Gastroesophageal sphincter (tissue), 4 donors: ENCODE results near the gene CCDC71L. TPM values are rescaled to one million over a fixed set of nuclear protein-coding genes. Genes with fewer than 3 reads are reported as not detected.
"Not testable (repeated sequence)": the region's sequence is repeated elsewhere in the genome, so short reads cannot be mapped to it uniquely, and the experiment has no call there.

Experiments used
- ATAC-seq: fragments of 150-250 bp; one replicate; pipeline ENCODE4 v1.9.1; 2016; ENCODE audit warnings: mild to moderate bottlenecking, moderate library complexity
- H3K27ac ChIP-seq, 4 donors: fragments of 200-600 bp; sonication (generic) in 3 of 4; 1 replicate in 3 of 4; 2 replicates in 1 of 4; pipeline ENCODE4 v1.5.1; 2016 to 2019
- H3K27me3 ChIP-seq: fragments of 200-600 bp; sonication (generic); one replicate; pipeline ENCODE4 v1.5.1; 2019
- H3K36me3 ChIP-seq, 2 donors: fragments of 200-600 bp; sonication (generic); one replicate each; pipeline ENCODE4 v1.5.1; 2019; ENCODE audit warnings: control low read depth in 1 of 2
- H3K4me1 ChIP-seq, 3 donors: fragments of 200-600 bp; sonication (generic); 1 replicate in 2 of 3; 2 replicates in 1 of 3; pipeline ENCODE4 v1.5.1; 2016 to 2019; ENCODE audit warnings: control low read depth in 2 of 3
- H3K4me3 ChIP-seq, 2 donors: fragments of 200-600 bp; sonication (generic); one replicate each; pipeline ENCODE4 v1.5.1; 2019; ENCODE audit warnings: mild to moderate bottlenecking in 1 of 2, moderate library complexity in 1 of 2
- H3K9me3 ChIP-seq, 3 donors: fragments of 200-600 bp; sonication (generic); one replicate each; pipeline ENCODE4 v1.5.1; 2017 to 2019; ENCODE audit warnings: control low read depth in 2 of 3
- CTCF ChIP-seq, 4 experiments: fragments of 200-600 bp in 2 of 4; fragments of 450-650 bp in 2 of 4; sonication (generic) in 1 of 4; IDR thresholded peaks; one replicate each; pipeline ENCODE4 v1.5.1; 2017 to 2019; ENCODE audit warnings: antibody characterized with exemption in 4 of 4, mild to moderate bottlenecking in 2 of 4, moderate library complexity in 2 of 4
- EP300 ChIP-seq: sonication (generic); formaldehyde crosslinking; IDR thresholded peaks from one replicate; pipeline ENCODE4 v1.6.1; 2017; ENCODE audit warnings: antibody characterized with exemption, mild to moderate bottlenecking
- POLR2A ChIP-seq, 2 donors: fragments of 450-650 bp; IDR thresholded peaks; one replicate each; pipeline ENCODE4 v1.6.1; 2017; ENCODE audit warnings: antibody characterized with exemption in 2 of 2, mild to moderate bottlenecking in 2 of 2, moderate library complexity in 1 of 2
- POLR2AphosphoS5 ChIP-seq: sonication (generic); formaldehyde crosslinking; IDR thresholded peaks from one replicate; pipeline ENCODE4 v1.6.1; 2017; ENCODE audit warnings: antibody characterized with exemption
- WGBS, 2 donors: methylation state at CpG; one replicate each; pipeline ENCODE4 v1.1.5; 2018; ENCODE audit warnings: low coverage in 1 of 2; 5-methylcytosine and 5-hydroxymethylcytosine counted together
- total RNA-seq, 4 donors: library from RNA; depleted of rRNA; stranded (reverse); fragments of >200 nt; gene quantifications; one replicate each; pipeline ENCODE4 v1.1.0, GENCODE V29; 2016

Gene CCDC71L
- 10 to 100 TPM; 24.0 to 80.1 (median 32.2) TPM for total RNA-seq

- peak; percentile 93 for ATAC-seq
- H3K4me1 ChIP-seq, result peaks cover 3 to 20% (median 13%) of the 10 kb centered on the region in 3 donors
- peak within 1 kb of the TSS; percentile 76 to 83 for H3K4me3 ChIP-seq
- peaks cover 0 to 5% (median 0%) of the 10 kb centered on the region in 3 donors for H3K9me3 ChIP-seq
- TF ChIP-seq CTCF (IDR thresholded peaks at IDR 0.05), result no peak
- peak; percentile 78 for TF ChIP-seq POLR2AphosphoS5
- TF ChIP-seq POLR2A (IDR thresholded peaks at IDR 0.05), result peak; percentile 73 to 79
- peak within 1 kb of the TSS; percentile 88 to 98 (median 95) for H3K27ac ChIP-seq
- no peaks in the 10 kb centered on the region for H3K36me3 ChIP-seq
- H3K27me3 ChIP-seq, result no peaks in the 10 kb centered on the region
- 14 to 15% methylated on average over 6 to 15 of the region's 51 CpGs for WGBS, 2 donors
These were observed at the start of gene CCDC71L for GRCh38 chr7:106660862-106661720. Gene CCDC71L, minus strand, starts transcription at chr7:106661158. Its CDS starts 262 bp downstream, at chr7:106660896.

DNA sequence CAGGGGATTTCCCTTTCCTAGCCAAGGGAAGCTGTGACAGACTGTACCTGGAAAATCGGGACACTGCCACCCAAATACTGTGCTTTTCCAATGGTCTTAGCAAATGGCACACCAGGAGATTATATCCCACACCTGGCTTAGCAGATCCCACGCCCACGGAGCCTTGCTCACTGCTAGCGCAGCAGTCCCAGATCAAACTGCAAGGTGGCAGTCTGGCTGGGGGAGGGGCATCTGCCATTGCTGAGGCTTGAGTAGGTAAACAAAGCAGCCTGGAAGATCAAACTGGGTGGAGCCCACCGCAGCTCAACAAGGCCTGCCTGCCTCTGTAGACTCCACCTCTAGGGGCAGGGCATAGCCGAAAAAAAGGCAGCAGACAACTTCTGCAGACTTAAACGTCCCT lies 48.6 kb upstream of the CCDC71L start:
- not testable (repeated sequence) for H3K27ac ChIP-seq, H3K9me3 ChIP-seq, H3K4me1 ChIP-seq, H3K36me3 ChIP-seq, H3K4me3 ChIP-seq, H3K27me3 ChIP-seq, ATAC-seq
- WGBS, 2 donors, result 60 to 100% methylated on average over 1 to 2 of the region's 7 CpGs

- no peak for ATAC-seq
- Histone ChIP-seq H3K27me3 (no peaks in the 10 kb centered on the region), H3K9me3 (peaks cover 0 to 5% (median 0%) of the 10 kb centered on the region in 3 donors), H3K4me1 (no peaks in the 10 kb centered on the region), H3K36me3 (no peaks in the 10 kb centered on the region), H3K27ac (no peak overlapping the region), H3K4me3 (no peak overlapping the region)
- TF ChIP-seq POLR2A (IDR thresholded peaks at IDR 0.05) (no peak), CTCF (IDR thresholded peaks at IDR 0.05) (no peak), EP300 (no peak), POLR2AphosphoS5 (no peak)
- 48 to 58% methylated on average over 3 of the region's 3 CpGs for WGBS, 2 donors
These were observed 43.3 kb upstream of the CCDC71L start for GRCh38 chr7:106704000-106704840.

DNA sequence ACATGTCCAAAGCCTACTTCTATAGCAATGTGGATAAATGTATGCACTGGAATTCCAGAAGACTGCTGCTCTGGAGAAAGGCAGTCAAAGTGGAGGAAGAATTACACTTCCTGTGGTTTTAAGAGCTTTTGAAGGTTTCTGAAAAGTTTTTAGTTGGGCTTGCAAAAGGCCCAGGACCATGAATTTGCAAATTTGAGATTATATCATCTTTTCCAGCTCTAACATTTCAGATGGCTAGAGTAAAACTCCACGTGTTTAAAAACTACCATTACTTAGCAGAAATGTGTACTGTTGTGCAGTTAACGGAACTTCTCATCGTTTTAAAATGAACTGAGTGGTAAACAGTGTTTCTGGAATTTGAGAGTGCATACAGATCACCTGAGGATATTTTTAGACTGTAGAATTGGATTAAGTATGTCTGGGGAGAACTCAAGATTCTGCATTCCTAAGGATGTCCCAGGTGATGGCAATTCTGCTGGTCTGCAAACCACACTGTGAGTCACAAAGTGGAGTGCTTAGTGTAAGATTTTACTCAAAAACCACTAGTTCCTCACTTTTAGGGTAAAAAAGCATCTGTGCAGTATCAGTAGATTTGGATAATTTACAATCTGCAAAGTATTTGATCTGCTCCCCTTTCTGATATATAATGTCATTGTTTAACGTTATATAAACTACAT lies 32.9 kb upstream of the CCDC71L start:
- no peak overlapping the region for H3K4me3 ChIP-seq
- no peaks in the 10 kb centered on the region for H3K4me1 ChIP-seq
- no peaks in the 10 kb centered on the region for H3K9me3 ChIP-seq
- no peaks in the 10 kb centered on the region for H3K27me3 ChIP-seq
- H3K27ac ChIP-seq, result no peak overlapping the region
- ATAC-seq, result no peak
- no peaks in the 10 kb centered on the region for H3K36me3 ChIP-seq
- WGBS, 2 donors, result 66 to 71% methylated on average over 4 of the region's 4 CpGs
- no peak for TF ChIP-seq POLR2AphosphoS5
- TF ChIP-seq POLR2A (IDR thresholded peaks at IDR 0.05), result no peak
- TF ChIP-seq EP300, result no peak
- TF ChIP-seq CTCF (IDR thresholded peaks at IDR 0.05), result no peak

GRCh38 chr7:106692450-106693051 lies 31.6 kb upstream of the CCDC71L start:
- H3K4me3 ChIP-seq, result no peak overlapping the region
- H3K36me3 ChIP-seq, result no peaks in the 10 kb centered on the region
- WGBS, 2 donors, result 58 to 72% methylated on average over 2 of the region's 2 CpGs
- H3K9me3 ChIP-seq, result peaks cover 0 to 4% (median 0%) of the 10 kb centered on the region in 3 donors
- H3K27ac ChIP-seq, result no peak overlapping the region
- no peaks in the 10 kb centered on the region for H3K4me1 ChIP-seq
- TF ChIP-seq CTCF (IDR thresholded peaks at IDR 0.05), result no peak
- no peak for TF ChIP-seq POLR2AphosphoS5
- no peak for TF ChIP-seq POLR2A (IDR thresholded peaks at IDR 0.05)
- TF ChIP-seq EP300, result no peak
- no peaks in the 10 kb centered on the region for H3K27me3 ChIP-seq
- no peak for ATAC-seq

DNA sequence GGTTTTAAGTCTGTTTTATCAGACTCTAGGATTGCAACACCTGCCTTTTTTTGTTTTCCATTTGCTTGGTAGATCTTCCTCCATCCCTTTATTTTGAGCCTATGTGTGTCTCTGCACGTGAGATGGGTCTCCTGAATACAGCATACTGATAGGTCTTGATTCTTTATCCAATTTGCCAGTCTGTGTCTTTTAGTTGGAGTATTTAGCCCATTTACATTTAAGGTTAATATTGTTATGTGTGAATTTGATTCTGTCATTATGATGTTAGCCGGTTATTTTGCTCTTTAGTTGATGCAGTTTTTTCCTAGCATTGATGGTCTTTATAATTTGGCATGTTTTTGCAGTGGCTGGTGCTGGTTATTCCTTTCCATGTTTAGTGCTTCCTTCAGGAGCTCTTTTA lies 27.2 kb upstream of the CCDC71L start:
- H3K27me3 ChIP-seq, H3K9me3 ChIP-seq, H3K4me1 ChIP-seq, ATAC-seq, H3K27ac ChIP-seq, H3K36me3 ChIP-seq, H3K4me3 ChIP-seq: not testable (repeated sequence)
- 86 to 91% methylated on average over 2 of the region's 2 CpGs for WGBS, 2 donors
